HepG2 (cell line): ENCODE results near the gene SMC1B. TPM values are rescaled to one million over a fixed set of nuclear protein-coding genes. Genes with fewer than 3 reads are reported as not detected.

ENCODE experiments used
- AGO2 ChIP-seq: fragments of 200-400 bp; formaldehyde crosslinking; optimal IDR thresholded peaks from 2 replicates; pipeline ENCODE3; 2017; ENCODE audit warnings: mild to moderate bottlenecking, low read depth, low read length, moderate library complexity
- ATRX ChIP-seq: sonication (generic); formaldehyde crosslinking; IDR thresholded peaks from 2 replicates; pipeline ENCODE4 v1.4.0; 2020; ENCODE audit warnings: missing genetic modification reagents, borderline replicate concordance
- CREM ChIP-seq, 2 experiments: sonication (generic) in 1 of 2; formaldehyde crosslinking in 1 of 2; IDR thresholded peaks; 2 replicates each; pipeline versions ENCODE4 v1.4.0 to v1.6.1; 2016 to 2020; ENCODE audit warnings: antibody characterized with exemption in 1 of 2, mild to moderate bottlenecking in 1 of 2, missing genetic modification reagents in 1 of 2
- FOXK1 ChIP-seq: sonication (generic); formaldehyde crosslinking; IDR thresholded peaks from 2 replicates; pipeline ENCODE4 v1.4.0; 2020; ENCODE audit warnings: low read depth, missing genetic modification reagents, borderline replicate concordance
- FOXP1 ChIP-seq, 2 experiments: fragments of 450-650 bp in 1 of 2; IDR thresholded peaks; 2 replicates each; pipeline ENCODE4 v1.6.1; 2017 to 2018; ENCODE audit warnings: antibody characterized with exemption in 1 of 2
- GABPA ChIP-seq, 2 experiments: IDR thresholded peaks; 2 replicates each; pipeline ENCODE4 v1.6.1; 2011 to 2016; ENCODE audit warnings: low read depth in 2 of 2, low read length in 1 of 2, missing biosample characterization in 1 of 2, missing genetic modification characterization in 1 of 2
- HHEX ChIP-seq: IDR thresholded peaks from 2 replicates; pipeline ENCODE4 v1.6.1; 2016; ENCODE audit warnings: control low read depth
- HIVEP1 ChIP-seq: sonication (generic); formaldehyde crosslinking; IDR thresholded peaks from 2 replicates; pipeline ENCODE4 v1.4.0; 2020; ENCODE audit warnings: mild to moderate bottlenecking, missing genetic modification reagents
- HNRNPLL ChIP-seq: fragments of 200-400 bp; formaldehyde crosslinking; IDR thresholded peaks from 2 replicates; pipeline ENCODE4 v1.6.1; 2017; ENCODE audit warnings: mild to moderate bottlenecking, low read depth, low read length; ENCODE audit not compliant: poor library complexity, severe bottlenecking
- JDP2 ChIP-seq: sonication (generic); formaldehyde crosslinking; IDR thresholded peaks from 2 replicates; pipeline ENCODE4 v1.8.1; 2022; ENCODE audit warnings: missing genetic modification reagents, borderline replicate concordance
- KAT2B ChIP-seq: fragments of 150-350 bp; IDR thresholded peaks from 2 replicates; pipeline ENCODE4 v1.6.1; 2014; ENCODE audit warnings: low read depth, low read length, borderline replicate concordance
- KLF11 ChIP-seq: IDR thresholded peaks from 2 replicates; pipeline ENCODE4 v1.6.1; 2016; ENCODE audit warnings: missing compliant biosample characterization
- MAFG ChIP-seq: sonication (generic); formaldehyde crosslinking; IDR thresholded peaks from 2 replicates; pipeline ENCODE4 v1.5.1; 2020; ENCODE audit warnings: mild to moderate bottlenecking, missing genetic modification reagents
- NR2F2 ChIP-seq: IDR thresholded peaks from 2 replicates; pipeline ENCODE4 v1.6.1; 2012; ENCODE audit warnings: low read depth, inconsistent platforms, borderline replicate concordance
- POLR2A ChIP-seq, 2 experiments: IDR thresholded peaks; 2 replicates each; pipeline ENCODE4 v1.6.1; 2011; ENCODE audit warnings: low read depth in 2 of 2, low read length in 2 of 2, mild to moderate bottlenecking in 1 of 2, moderate library complexity in 1 of 2; ENCODE audit not compliant: insufficient read depth in 1 of 2
- RCOR2 ChIP-seq: IDR thresholded peaks from 2 replicates; pipeline ENCODE4 v1.6.1; 2016; ENCODE audit warnings: missing biosample characterization, missing genetic modification reagents
- RFX5 ChIP-seq: IDR thresholded peaks from 2 replicates; pipeline ENCODE4 v1.6.1; 2011; ENCODE audit warnings: low read depth, low read length, improper control_type of control experiment
- SAP130 ChIP-seq: IDR thresholded peaks from 2 replicates; pipeline ENCODE4 v1.6.1; 2016; ENCODE audit warnings: low read depth
- SKI ChIP-seq: fragments of 450-650 bp; IDR thresholded peaks from one replicate; pipeline ENCODE4 v1.6.1; 2018; ENCODE audit warnings: mild to moderate bottlenecking; ENCODE audit not compliant: partially characterized antibody
- SP4 ChIP-seq: sonication (generic); formaldehyde crosslinking; IDR thresholded peaks from 2 replicates; pipeline ENCODE4 v1.8.1; 2023; ENCODE audit warnings: mild to moderate bottlenecking, missing genetic modification reagents
- STAT5B ChIP-seq: sonication (generic); formaldehyde crosslinking; IDR thresholded peaks from 2 replicates; pipeline ENCODE4 v1.4.0; 2020; ENCODE audit warnings: missing genetic modification reagents
- TP53 ChIP-seq: sonication (generic); formaldehyde crosslinking; conservative IDR thresholded peaks from 2 replicates; pipeline ENCODE4 v1.4.0; 2020; ENCODE audit warnings: missing genetic modification reagents
- ZNF20 ChIP-seq: sonication (generic); formaldehyde crosslinking; IDR thresholded peaks from 2 replicates; pipeline ENCODE4 v1.4.0; 2020; ENCODE audit warnings: mild to moderate bottlenecking, moderate library complexity, missing genetic modification reagents
- ZNF547 ChIP-seq: sonication (generic); formaldehyde crosslinking; IDR thresholded peaks from 2 replicates; pipeline ENCODE4 v1.5.1; 2020; ENCODE audit warnings: mild to moderate bottlenecking, missing genetic modification reagents
- ZNF572 ChIP-seq: sonication (generic); formaldehyde crosslinking; IDR thresholded peaks from 2 replicates; pipeline ENCODE4 v1.5.1; 2020; ENCODE audit warnings: mild to moderate bottlenecking, missing genetic modification reagents
- ZNF629 ChIP-seq: sonication (generic); formaldehyde crosslinking; conservative IDR thresholded peaks from 2 replicates; pipeline ENCODE4 v1.5.0; 2020; ENCODE audit warnings: missing genetic modification reagents
- ZNF713 ChIP-seq: sonication (generic); formaldehyde crosslinking; IDR thresholded peaks from 2 replicates; pipeline ENCODE4 v1.4.0; 2020; ENCODE audit warnings: mild to moderate bottlenecking, missing genetic modification reagents
- ZNF841 ChIP-seq: sonication (generic); formaldehyde crosslinking; IDR thresholded peaks from 2 replicates; pipeline ENCODE4 v1.8.1; 2023; ENCODE audit warnings: missing genetic modification reagents, borderline replicate concordance
- polyA plus RNA-seq, 8 experiments: library from polyadenylated mRNA; depleted of rRNA in 3 of 8; stranded (reverse) in 7 of 8; unstranded in 1 of 8; fragments of >200 nt; fragmentation: Illumina TruSeq in 4 of 8; extraction: Trizol in 4 of 8; gene quantifications; 2 replicates each; pipeline versions ENCODE4 v1.2.1 to v1.2.3, GENCODE V29; 2011 to 2016; ENCODE audit warnings: low read depth in 4 of 8, missing spikeins in 1 of 8, mixed read lengths in 1 of 8; ENCODE audit not compliant: insufficient read depth in 1 of 8
- total RNA-seq, 5 experiments: library from RNA; depleted of rRNA; stranded (reverse); fragments of >200 nt; fragmentation: Illumina TruSeq; extraction: Trizol; gene quantifications; 2 replicates each; pipeline ENCODE4 v1.2.3, GENCODE V29; 2016; ENCODE audit warnings: low read depth in 1 of 5
- TF ChIP-seq, protein P1 (sequence below): fragments of 450-650 bp; IDR thresholded peaks from 2 replicates; pipeline ENCODE4 v1.6.1; 2017; ENCODE audit warnings: mild to moderate bottlenecking
- TF ChIP-seq, protein P2 (sequence below): IDR thresholded peaks from 2 replicates; pipeline ENCODE4 v1.6.1; 2016; ENCODE audit warnings: mild to moderate bottlenecking
- TF ChIP-seq, protein P3 (sequence below): sonication (generic); formaldehyde crosslinking; IDR thresholded peaks from 2 replicates; pipeline ENCODE4 v1.4.0; 2020; ENCODE audit warnings: mild to moderate bottlenecking, missing genetic modification reagents

The SMC1B gene
- total and polyA plus RNA-seq, 2 of the 13 experiments (the other 11 are each of a cell fraction or from before 2014, with no cell fraction given): not detected

DNA sequence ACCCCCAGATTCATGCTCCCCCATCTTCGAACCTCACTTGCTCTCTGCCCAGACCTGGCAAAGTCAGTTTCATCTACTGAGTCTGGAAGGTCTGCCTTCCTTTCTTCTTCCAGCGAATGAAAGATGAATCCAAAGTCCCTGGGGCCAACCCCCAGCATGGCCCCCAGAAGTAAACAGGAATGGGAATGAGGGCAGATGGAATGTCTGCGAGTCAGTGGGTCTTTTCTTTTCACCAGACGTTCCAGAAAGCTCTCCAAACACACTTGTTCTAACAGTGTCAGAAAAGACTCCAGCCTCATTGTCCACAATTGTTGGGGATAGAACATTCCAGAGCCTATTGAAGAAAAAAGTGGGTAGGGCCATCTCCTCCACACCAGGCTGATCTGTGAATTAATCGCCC lies 28.7 kb upstream of the SMC1B start (continued):
- TF ChIP-seq FOXK1 (CRISPR knock-in tag): peak; percentile 55; the same call in 1 of the 2 replicates
- TF ChIP-seq AGO2: no peak
- TF ChIP-seq, protein P1, sequence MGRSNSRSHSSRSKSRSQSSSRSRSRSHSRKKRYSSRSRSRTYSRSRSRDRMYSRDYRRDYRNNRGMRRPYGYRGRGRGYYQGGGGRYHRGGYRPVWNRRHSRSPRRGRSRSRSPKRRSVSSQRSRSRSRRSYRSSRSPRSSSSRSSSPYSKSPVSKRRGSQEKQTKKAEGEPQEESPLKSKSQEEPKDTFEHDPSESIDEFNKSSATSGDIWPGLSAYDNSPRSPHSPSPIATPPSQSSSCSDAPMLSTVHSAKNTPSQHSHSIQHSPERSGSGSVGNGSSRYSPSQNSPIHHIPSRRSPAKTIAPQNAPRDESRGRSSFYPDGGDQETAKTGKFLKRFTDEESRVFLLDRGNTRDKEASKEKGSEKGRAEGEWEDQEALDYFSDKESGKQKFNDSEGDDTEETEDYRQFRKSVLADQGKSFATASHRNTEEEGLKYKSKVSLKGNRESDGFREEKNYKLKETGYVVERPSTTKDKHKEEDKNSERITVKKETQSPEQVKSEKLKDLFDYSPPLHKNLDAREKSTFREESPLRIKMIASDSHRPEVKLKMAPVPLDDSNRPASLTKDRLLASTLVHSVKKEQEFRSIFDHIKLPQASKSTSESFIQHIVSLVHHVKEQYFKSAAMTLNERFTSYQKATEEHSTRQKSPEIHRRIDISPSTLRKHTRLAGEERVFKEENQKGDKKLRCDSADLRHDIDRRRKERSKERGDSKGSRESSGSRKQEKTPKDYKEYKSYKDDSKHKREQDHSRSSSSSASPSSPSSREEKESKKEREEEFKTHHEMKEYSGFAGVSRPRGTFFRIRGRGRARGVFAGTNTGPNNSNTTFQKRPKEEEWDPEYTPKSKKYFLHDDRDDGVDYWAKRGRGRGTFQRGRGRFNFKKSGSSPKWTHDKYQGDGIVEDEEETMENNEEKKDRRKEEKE: no peak
- TF ChIP-seq SP4 (CRISPR knock-in tag): no peak
- no peak for TF ChIP-seq ZNF547 (CRISPR knock-in tag)
- TF ChIP-seq SAP130: 0 out of 2 replicates have a peak, but pooled peaks have one; percentile 14
- TF ChIP-seq ZNF629 (CRISPR knock-in tag): no peak
- no peak for TF ChIP-seq KAT2B
- TF ChIP-seq RFX5: no peak
- no peak for TF ChIP-seq RCOR2
- no peak for TF ChIP-seq TP53 (CRISPR knock-in tag)
- TF ChIP-seq ZNF572 (CRISPR knock-in tag): no peak
- TF ChIP-seq CREM (IDR thresholded peaks at IDR 0.05): peak; percentile 25; the same call in 1 of the 2 replicates
- TF ChIP-seq CREM (CRISPR knock-in tag; IDR thresholded peaks at IDR 0.05): no peak
- TF ChIP-seq GABPA (IDR thresholded peaks at IDR 0.05; ENCODE audit: low read depth, low read length): no peak
- no peak for TF ChIP-seq GABPA (CRISPR knock-in tag; IDR thresholded peaks at IDR 0.05; ENCODE audit: low read depth)
- TF ChIP-seq HHEX: no peak
- no peak for TF ChIP-seq HNRNPLL
- TF ChIP-seq, protein P2, sequence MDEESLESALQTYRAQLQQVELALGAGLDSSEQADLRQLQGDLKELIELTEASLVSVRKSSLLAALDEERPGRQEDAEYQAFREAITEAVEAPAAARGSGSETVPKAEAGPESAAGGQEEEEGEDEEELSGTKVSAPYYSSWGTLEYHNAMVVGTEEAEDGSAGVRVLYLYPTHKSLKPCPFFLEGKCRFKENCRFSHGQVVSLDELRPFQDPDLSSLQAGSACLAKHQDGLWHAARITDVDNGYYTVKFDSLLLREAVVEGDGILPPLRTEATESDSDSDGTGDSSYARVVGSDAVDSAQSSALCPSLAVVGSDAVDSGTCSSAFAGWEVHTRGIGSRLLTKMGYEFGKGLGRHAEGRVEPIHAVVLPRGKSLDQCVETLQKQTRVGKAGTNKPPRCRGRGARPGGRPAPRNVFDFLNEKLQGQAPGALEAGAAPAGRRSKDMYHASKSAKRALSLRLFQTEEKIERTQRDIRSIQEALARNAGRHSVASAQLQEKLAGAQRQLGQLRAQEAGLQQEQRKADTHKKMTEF (CRISPR knock-in tag): no peak
- TF ChIP-seq FOXP1 (IDR thresholded peaks at IDR 0.05): no peak
- 0 out of 2 replicates have a peak, but pooled peaks have one; percentile 20 for TF ChIP-seq FOXP1 (CRISPR knock-in tag; IDR thresholded peaks at IDR 0.05)
- TF ChIP-seq MAFG (CRISPR knock-in tag): no peak
- TF ChIP-seq, protein P3, sequence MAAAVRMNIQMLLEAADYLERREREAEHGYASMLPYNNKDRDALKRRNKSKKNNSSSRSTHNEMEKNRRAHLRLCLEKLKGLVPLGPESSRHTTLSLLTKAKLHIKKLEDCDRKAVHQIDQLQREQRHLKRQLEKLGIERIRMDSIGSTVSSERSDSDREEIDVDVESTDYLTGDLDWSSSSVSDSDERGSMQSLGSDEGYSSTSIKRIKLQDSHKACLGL (CRISPR knock-in tag): no peak
- TF ChIP-seq SKI: no peak
- TF ChIP-seq ZNF841: no peak
- TF ChIP-seq STAT5B: no peak
- no peak for TF ChIP-seq POLR2A (IDR thresholded peaks at IDR 0.05; ENCODE audit: insufficient read depth in 1 of 2, low read depth in 2 of 2, low read length in 2 of 2)
- no peak for TF ChIP-seq KLF11 (CRISPR knock-in tag)
- no peak for TF ChIP-seq JDP2 (CRISPR knock-in tag)
- no peak for TF ChIP-seq ATRX (CRISPR knock-in tag)
- TF ChIP-seq ZNF20 (CRISPR knock-in tag): no peak
- no peak for TF ChIP-seq HIVEP1
- no peak for TF ChIP-seq NR2F2
- no peak for TF ChIP-seq ZNF713 (CRISPR knock-in tag)
